ENCODE measurements around the gene TEX2. TPM values are rescaled to one million over a fixed set of nuclear protein-coding genes. Genes with fewer than 3 reads are reported as not detected.
A peak's percentile ranks its signal among the peaks of the same experiment; 100 is the strongest.
"Not testable (repeated sequence)": the region's sequence is repeated elsewhere in the genome, so short reads cannot be mapped to it uniquely, and the experiment has no call there.

The TEX2 gene
- polyA plus RNA-seq, 3 donors from 2014 or later: 4.7 to 8.1 (median 6.3) TPM

DNA sequence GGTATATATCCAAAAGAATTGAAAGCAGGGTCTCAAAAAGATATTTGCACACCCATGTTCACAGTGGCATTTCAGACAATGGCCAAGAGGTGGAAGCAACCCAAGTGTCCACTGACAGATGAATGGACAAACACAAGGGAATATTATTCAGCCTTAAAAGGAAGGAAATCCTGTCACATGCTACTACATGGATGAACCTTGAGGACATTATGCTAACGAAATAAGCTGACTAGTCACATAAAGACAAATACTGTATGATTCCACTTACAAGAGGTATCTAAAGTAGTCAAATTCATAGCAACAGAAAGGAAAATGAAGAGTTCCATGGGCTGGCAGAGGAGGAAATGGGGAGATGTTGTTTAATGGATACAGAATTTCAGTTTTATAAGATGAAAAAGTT lies 41.4 kb downstream of the TEX2 start:
- no peak overlapping the region for H3K4me3 Mint-ChIP-seq
- DNase-seq: no peak
- peaks cover 0 to 5% (median 0%) of the 10 kb centered on the region in 3 donors for H3K27me3 Mint-ChIP-seq (ENCODE audit: low read depth in 3 of 3)
- peaks cover 12 to 29% of the 10 kb centered on the region in 2 donors for H3K4me1 Mint-ChIP-seq
- H3K27ac Mint-ChIP-seq: peak overlapping the region in 1 of 6 donors; percentile 17
- H3K9me3 Mint-ChIP-seq: no peaks in the 10 kb centered on the region
- H3K36me3 Mint-ChIP-seq: peaks cover 0 to 3% (median 0%) of the 10 kb centered on the region in 3 donors

GRCh38 chr17:64220604-64221003 lies 42.5 kb downstream of the TEX2 start:
- peaks cover 17 to 37% of the 10 kb centered on the region in 2 donors for H3K4me1 Mint-ChIP-seq
- not testable (repeated sequence) for H3K4me3 Mint-ChIP-seq; H3K36me3 Mint-ChIP-seq; DNase-seq; H3K27me3 Mint-ChIP-seq (ENCODE audit: low read depth in 3 of 3); H3K27ac Mint-ChIP-seq; H3K9me3 Mint-ChIP-seq

DNA sequence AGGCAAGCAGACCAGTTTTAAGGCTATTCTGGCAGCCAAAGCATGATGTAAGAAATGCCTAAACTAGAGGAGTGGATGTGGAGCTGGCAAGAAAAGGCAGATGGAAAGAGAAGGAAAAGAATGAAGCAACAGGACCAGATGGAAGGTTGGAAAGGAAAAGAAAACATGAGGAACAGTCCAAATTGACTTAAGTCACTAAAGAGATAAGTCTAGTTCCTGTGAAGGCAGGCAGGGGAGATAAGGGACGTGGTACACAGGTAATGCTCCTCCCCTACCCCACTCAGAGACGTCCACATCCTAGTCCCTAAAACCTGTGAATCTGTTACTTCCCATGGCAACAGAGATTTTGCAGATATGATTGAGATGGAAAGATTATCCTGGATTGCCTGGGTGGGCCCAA lies 43.5 kb downstream of the TEX2 start:
- no peak overlapping the region for H3K27ac Mint-ChIP-seq

DNA sequence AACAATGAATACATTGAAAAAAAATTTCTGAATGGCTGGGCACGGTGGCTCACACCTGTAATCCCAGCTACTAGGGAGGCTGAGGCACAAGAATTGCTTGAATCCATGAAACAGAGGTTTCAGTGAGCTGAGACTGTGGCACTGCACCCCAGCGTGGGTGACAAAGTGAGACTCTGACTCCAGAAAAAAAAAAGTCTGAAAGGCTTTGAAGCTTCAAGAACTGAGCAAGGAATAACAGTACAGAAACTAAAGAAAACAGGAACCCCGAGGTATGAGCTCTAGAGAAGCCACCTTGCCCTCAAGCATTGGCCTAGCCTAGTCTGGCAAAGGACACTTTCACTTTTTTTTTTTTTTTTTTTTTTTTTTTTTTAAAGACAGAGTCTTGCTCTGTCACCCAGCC lies 45.0 kb downstream of the TEX2 start:
- Mint-ChIP-seq H3K9me3 (no peaks in the 10 kb centered on the region), H3K4me1 (peaks cover 25 to 41% of the 10 kb centered on the region in 2 donors), H3K36me3 (peaks cover 4 to 9% (median 7%) of the 10 kb centered on the region in 3 donors), H3K4me3 (peak overlapping the region in 1 of 5 donors; percentile 30), H3K27ac (peak overlapping the region in 1 of 6 donors; percentile 43), H3K27me3 (ENCODE audit: low read depth in 3 of 3) (peaks cover 0 to 3% (median 0%) of the 10 kb centered on the region in 3 donors)
- DNase-seq: no peak

More for the DNA sequence above, 43.5 kb downstream of the TEX2 start:
- H3K4me1 Mint-ChIP-seq: peaks cover 19 to 45% of the 10 kb centered on the region in 2 donors
- H3K36me3 Mint-ChIP-seq: peaks cover 0 to 3% (median 0%) of the 10 kb centered on the region in 3 donors
- DNase-seq: no peak
- peaks cover 0 to 5% (median 0%) of the 10 kb centered on the region in 3 donors for H3K27me3 Mint-ChIP-seq (ENCODE audit: low read depth in 3 of 3)
- H3K4me3 Mint-ChIP-seq: no peak overlapping the region
- H3K9me3 Mint-ChIP-seq: no peaks in the 10 kb centered on the region

GRCh38 chr17:64217249-64217691 lies 45.8 kb downstream of the TEX2 start:
- no peak for DNase-seq
- Mint-ChIP-seq H3K4me1 (peaks cover 25 to 38% of the 10 kb centered on the region in 2 donors), H3K27me3 (ENCODE audit: low read depth in 3 of 3) (peaks cover 0 to 3% (median 0%) of the 10 kb centered on the region in 3 donors), H3K36me3 (peaks cover 9 to 17% (median 12%) of the 10 kb centered on the region in 3 donors), H3K4me3 (no peak overlapping the region), H3K27ac (peak overlapping the region in 2 of 6 donors; percentile 33 to 35), H3K9me3 (no peaks in the 10 kb centered on the region)

GRCh38 chr17:64216338-64217248 lies 46.5 kb downstream of the TEX2 start:
- peaks cover 0 to 3% (median 0%) of the 10 kb centered on the region in 3 donors for H3K27me3 Mint-ChIP-seq (ENCODE audit: low read depth in 3 of 3)
- DNase-seq: no peak
- peaks cover 25 to 38% of the 10 kb centered on the region in 2 donors for H3K4me1 Mint-ChIP-seq
- peak overlapping the region in 1 of 6 donors; percentile 4 for H3K27ac Mint-ChIP-seq
- H3K9me3 Mint-ChIP-seq: no peaks in the 10 kb centered on the region
- H3K36me3 Mint-ChIP-seq: peaks cover 9 to 21% (median 17%) of the 10 kb centered on the region in 3 donors
- H3K4me3 Mint-ChIP-seq: no peak overlapping the region

DNA sequence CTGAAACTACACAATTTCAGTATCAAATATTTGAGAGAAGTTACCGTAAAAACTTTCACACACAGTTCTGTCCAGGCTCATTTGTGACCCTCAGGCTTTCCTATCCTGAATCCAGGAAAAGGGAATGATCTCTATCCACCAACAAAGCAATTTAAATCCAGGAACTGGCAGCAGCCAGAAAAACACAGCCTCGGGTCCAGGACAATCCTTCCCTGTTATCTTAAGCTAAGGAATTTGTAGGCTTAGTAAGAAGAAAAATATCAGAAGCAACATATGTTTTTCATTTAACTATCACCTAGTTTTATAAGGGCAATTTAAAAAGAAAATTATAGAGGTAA lies 47.1 kb downstream of the TEX2 start:
- H3K27me3 Mint-ChIP-seq (ENCODE audit: low read depth in 3 of 3): peaks cover 0 to 3% (median 0%) of the 10 kb centered on the region in 3 donors
- no peak for DNase-seq
- H3K27ac Mint-ChIP-seq: no peak overlapping the region
- H3K9me3 Mint-ChIP-seq: no peaks in the 10 kb centered on the region
- no peak overlapping the region for H3K4me3 Mint-ChIP-seq
- H3K36me3 Mint-ChIP-seq: peaks cover 9 to 20% (median 17%) of the 10 kb centered on the region in 3 donors
- H3K4me1 Mint-ChIP-seq: peaks cover 25 to 38% of the 10 kb centered on the region in 2 donors

- DNase-seq: no peak
- no peak overlapping the region for H3K27ac Mint-ChIP-seq
Observed at GRCh38 chr17:64214950-64215349, 48.1 kb downstream of the TEX2 start.

GRCh38 chr17:64213995-64214811 lies 48.9 kb downstream of the TEX2 start:
- H3K27me3 Mint-ChIP-seq (ENCODE audit: low read depth in 3 of 3): peaks cover 0 to 3% (median 0%) of the 10 kb centered on the region in 3 donors
- H3K9me3 Mint-ChIP-seq: no peaks in the 10 kb centered on the region
- H3K4me1 Mint-ChIP-seq: peaks cover 39 to 54% of the 10 kb centered on the region in 2 donors
- no peak overlapping the region for H3K27ac Mint-ChIP-seq
- no peak for DNase-seq
- H3K36me3 Mint-ChIP-seq: peaks cover 9 to 18% (median 17%) of the 10 kb centered on the region in 3 donors
- H3K4me3 Mint-ChIP-seq: no peak overlapping the region

More at GRCh38 chr17:64214950-64215349, 48.1 kb downstream of the TEX2 start:
- H3K4me1 Mint-ChIP-seq: peaks cover 32 to 46% of the 10 kb centered on the region in 2 donors
- H3K27me3 Mint-ChIP-seq (ENCODE audit: low read depth in 3 of 3): peaks cover 0 to 3% (median 0%) of the 10 kb centered on the region in 3 donors
- H3K36me3 Mint-ChIP-seq: peaks cover 9 to 18% (median 17%) of the 10 kb centered on the region in 3 donors
- no peak overlapping the region for H3K4me3 Mint-ChIP-seq
- H3K9me3 Mint-ChIP-seq: no peaks in the 10 kb centered on the region

- no peak for DNase-seq
- no peak overlapping the region for H3K27ac Mint-ChIP-seq
- no peak overlapping the region for H3K4me3 Mint-ChIP-seq
- H3K4me1 Mint-ChIP-seq: peaks cover 33 to 41% of the 10 kb centered on the region in 2 donors
- peaks cover 12 to 18% (median 17%) of the 10 kb centered on the region in 3 donors for H3K36me3 Mint-ChIP-seq
- H3K9me3 Mint-ChIP-seq: no peaks in the 10 kb centered on the region
- H3K27me3 Mint-ChIP-seq (ENCODE audit: low read depth in 3 of 3): no peaks in the 10 kb centered on the region
Observed at GRCh38 chr17:64212122-64212521, 50.9 kb downstream of the TEX2 start.

DNA sequence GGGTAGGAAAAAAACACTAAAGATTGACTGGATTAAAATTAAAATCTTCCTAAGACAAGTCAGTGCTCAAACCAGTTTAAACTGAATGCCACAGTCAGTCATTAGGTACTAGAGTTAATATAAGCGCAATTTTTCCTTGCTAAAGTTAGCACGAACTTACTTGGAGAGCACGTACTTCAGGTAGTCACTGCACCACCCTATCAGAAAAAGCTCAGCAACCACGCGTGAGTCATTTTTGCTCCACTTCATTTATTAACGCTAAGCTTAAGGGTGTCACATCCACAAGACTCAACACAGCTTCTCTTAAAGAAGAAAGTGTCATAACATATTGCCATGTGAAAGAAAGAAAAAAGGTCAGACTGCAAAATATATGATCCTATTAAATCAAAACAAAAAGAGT lies 53.1 kb downstream of the TEX2 start:
- Mint-ChIP-seq H3K4me1 (peaks cover 26 to 36% of the 10 kb centered on the region in 2 donors), H3K27ac (peak overlapping the region in 1 of 6 donors; percentile 22), H3K27me3 (ENCODE audit: low read depth in 3 of 3) (no peaks in the 10 kb centered on the region)

GRCh38 chr17:64209356-64209941 lies 53.6 kb downstream of the TEX2 start:
- Mint-ChIP-seq H3K4me3 (peak overlapping the region in 1 of 5 donors; percentile 33), H3K27me3 (ENCODE audit: low read depth in 3 of 3) (no peaks in the 10 kb centered on the region)

More for the DNA sequence above, 53.1 kb downstream of the TEX2 start:
- peak overlapping the region in 1 of 5 donors; percentile 33 for H3K4me3 Mint-ChIP-seq
- no peaks in the 10 kb centered on the region for H3K9me3 Mint-ChIP-seq
- peak in 1 of 3 donors; percentile 8 for DNase-seq
- H3K36me3 Mint-ChIP-seq: peaks cover 12 to 18% (median 17%) of the 10 kb centered on the region in 3 donors

DNA sequence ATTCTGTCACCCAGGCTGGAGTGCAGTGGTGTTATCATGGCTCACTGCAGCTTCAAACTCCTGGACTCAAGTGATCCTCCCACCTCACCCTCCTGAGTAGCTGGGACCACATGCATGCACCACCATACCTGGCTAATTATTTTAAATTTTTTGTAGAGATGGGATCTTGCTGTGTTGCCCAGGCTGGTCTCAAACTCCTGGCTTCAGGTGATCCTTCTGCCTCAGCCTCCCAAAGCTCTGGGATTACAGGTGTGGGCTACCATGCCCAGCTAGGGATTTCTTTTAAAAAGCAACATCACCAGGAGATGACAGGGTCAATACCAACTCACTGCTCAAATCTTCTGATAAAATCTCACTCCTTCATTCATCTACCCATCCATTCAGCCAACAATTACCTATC lies 54.4 kb downstream of the TEX2 start:
- not testable (repeated sequence) for H3K27me3 Mint-ChIP-seq (ENCODE audit: low read depth in 3 of 3); H3K27ac Mint-ChIP-seq; H3K4me3 Mint-ChIP-seq; H3K9me3 Mint-ChIP-seq; DNase-seq
- Mint-ChIP-seq H3K36me3 (peaks cover 11 to 18% (median 17%) of the 10 kb centered on the region in 3 donors), H3K4me1 (peaks cover 21 to 32% of the 10 kb centered on the region in 2 donors)

More at GRCh38 chr17:64209356-64209941, 53.6 kb downstream of the TEX2 start:
- Mint-ChIP-seq H3K4me1 (peaks cover 26 to 32% of the 10 kb centered on the region in 2 donors), H3K27ac (peak overlapping the region in 3 of 6 donors; percentile 22 to 47 (median 42)), H3K36me3 (peaks cover 12 to 18% (median 17%) of the 10 kb centered on the region in 3 donors), H3K9me3 (no peaks in the 10 kb centered on the region)
- DNase-seq: no peak
